Activated CD8-positive, alpha-beta memory T cell treated with anti-CD3 and anti-CD28 coated beads for 4 hours (primary cell): ENCODE data around the gene ZYX.
"Not testable (repeated sequence)": the region's sequence is repeated elsewhere in the genome, so short reads cannot be mapped to it uniquely, and the experiment has no call there.

Experiments
- DNase-seq, 2 donors: peaks; one replicate each; pipeline ENCODE4 v3.0.0-alpha.2; 2020; ENCODE audit warnings: low read depth in 2 of 2

The ZYX gene

GRCh38 chr7:143384661-143385631, 3.8 kb downstream of the ZYX start:
- no peak for DNase-seq

- no peak for DNase-seq
Measured at GRCh38 chr7:143385891-143386781, 5.0 kb downstream of the ZYX start.

- DNase-seq = no peak
Measured at GRCh38 chr7:143387156-143387975, 6.2 kb downstream of the ZYX start.

- no peak for DNase-seq
Measured at GRCh38 chr7:143388051-143388450, 6.9 kb downstream of the ZYX start.

GRCh38 chr7:143388491-143389101, 7.5 kb downstream of the ZYX start:
- DNase-seq = no peak

GRCh38 chr7:143389316-143390103, 8.4 kb downstream of the ZYX start:
- no peak for DNase-seq

GRCh38 chr7:143390104-143390772, 9.1 kb downstream of the ZYX start:
- no peak for DNase-seq

- DNase-seq = no peak
Measured at GRCh38 chr7:143390773-143391317, 9.7 kb downstream of the ZYX start.

GRCh38 chr7:143391462-143392404, 10.6 kb downstream of the ZYX start:
- DNase-seq = no peak

- DNase-seq = not testable (repeated sequence)
Measured at GRCh38 chr7:143392427-143392826, 11.3 kb downstream of the ZYX start.

- DNase-seq = no peak
Measured at GRCh38 chr7:143392875-143393266, 11.7 kb downstream of the ZYX start.

- DNase-seq = no peak
Measured at GRCh38 chr7:143393267-143394041, 12.3 kb downstream of the ZYX start.

GRCh38 chr7:143394068-143394467, 12.9 kb downstream of the ZYX start:
- no peak for DNase-seq

GRCh38 chr7:143394777-143395176, 13.6 kb downstream of the ZYX start:
- DNase-seq = no peak

GRCh38 chr7:143395187-143396149, 14.3 kb downstream of the ZYX start:
- no peak for DNase-seq

GRCh38 chr7:143396182-143396581, 15.0 kb downstream of the ZYX start:
- no peak for DNase-seq
